AG04450 (cell line): ENCODE data around the gene SLX9. TPM values are rescaled to one million over a fixed set of nuclear protein-coding genes. Genes with fewer than 3 reads are reported as not detected.

Source experiments
- CTCF ChIA-PET: fragments of 300-600, 350-600 bp; formaldehyde crosslinking; extraction: SDS; loops from one replicate; lab custom pipeline; 2022; ENCODE audit warnings: antibody characterized with exemption, inconsistent platforms; lab: Charles Lee
- POLR2A ChIA-PET: fragments of 350-600 bp; formaldehyde crosslinking; extraction: SDS; loops from one replicate; lab custom pipeline; 2021; ENCODE audit warnings: antibody characterized with exemption, inconsistent platforms; lab: Yijun Ruan, JAX
- DNase-seq: peaks from one replicate; pipeline ENCODE4 v3.0.0-alpha.2; 2011; ENCODE audit warnings: low read depth, low spot score
- H3K27ac ChIP-seq: one replicate; pipeline ENCODE4 v1.5.1; 2012; ENCODE audit warnings: low read depth, low read length, control low read depth
- H3K27me3 ChIP-seq: one replicate; pipeline ENCODE4 v1.6.0; 2012; ENCODE audit warnings: low read length; ENCODE audit not compliant: control insufficient read depth, insufficient read depth
- H3K4me3 ChIP-seq: 2 replicates; pipeline ENCODE4 v1.5.1; 2011; ENCODE audit warnings: mild to moderate bottlenecking, low read depth, low read length, control low read depth
- H3K9me3 ChIP-seq: 2 replicates; pipeline ENCODE4 v1.5.1; 2012; ENCODE audit warnings: low read length; ENCODE audit not compliant: control insufficient read depth, insufficient read depth
- CTCF ChIP-seq: IDR thresholded peaks from 2 replicates; pipeline ENCODE4 v1.5.1; 2011; ENCODE audit warnings: low read depth, low read length, control low read depth, inconsistent platforms
- polyA minus RNA-seq: library from RNA; depleted of rRNA, polyadenylated mRNA; stranded (reverse); fragments of >200 nt; gene quantifications from 2 replicates; pipeline ENCODE4 v1.2.3, GENCODE V29; 2011; rRNA and poly(A)+ RNA removed
- polyA plus RNA-seq: library from polyadenylated mRNA; depleted of rRNA; stranded (reverse); fragments of >200 nt; gene quantifications from 2 replicates; pipeline ENCODE4 v1.2.3, GENCODE V29; 2011; rRNA removed

SLX9 gene
- polyA plus RNA-seq (11.4 and 11.9 TPM in 2 replicates), polyA minus RNA-seq (7.7 and 8.6 TPM in 2 replicates)

GRCh38 chr21:44939532-44940115 lies at the start of gene SLX9:
SLX9 (plus strand) TSS chr21:44940029; CDS start chr21:44940058, 29 bp downstream.
- H3K27me3 ChIP-seq, result peaks cover 8% of the 10 kb centered on the region
- H3K4me3 ChIP-seq, result peak within 1 kb of the TSS; percentile 96
- peak within 1 kb of the TSS; percentile 47 for H3K27ac ChIP-seq
- peaks cover 3% of the 10 kb centered on the region; the same call in 1 of the 2 replicates for H3K9me3 ChIP-seq
- no peak for TF ChIP-seq CTCF
- ChIA-PET CTCF (interaction anchor here (1.0 to 2.6 kb wide), 4 partner anchors 10 to 197 kb away, joined by 3 to 12 read pairs (median 6); no protein-coding TSS in a partner anchor), POLR2A (interaction anchor here (1.4 kb wide), 1 partner anchor 66 kb away, joined by 4 read pairs; the partner anchor contains the start of gene PTTG1IP)
- peak; percentile 47 for DNase-seq

DNA sequence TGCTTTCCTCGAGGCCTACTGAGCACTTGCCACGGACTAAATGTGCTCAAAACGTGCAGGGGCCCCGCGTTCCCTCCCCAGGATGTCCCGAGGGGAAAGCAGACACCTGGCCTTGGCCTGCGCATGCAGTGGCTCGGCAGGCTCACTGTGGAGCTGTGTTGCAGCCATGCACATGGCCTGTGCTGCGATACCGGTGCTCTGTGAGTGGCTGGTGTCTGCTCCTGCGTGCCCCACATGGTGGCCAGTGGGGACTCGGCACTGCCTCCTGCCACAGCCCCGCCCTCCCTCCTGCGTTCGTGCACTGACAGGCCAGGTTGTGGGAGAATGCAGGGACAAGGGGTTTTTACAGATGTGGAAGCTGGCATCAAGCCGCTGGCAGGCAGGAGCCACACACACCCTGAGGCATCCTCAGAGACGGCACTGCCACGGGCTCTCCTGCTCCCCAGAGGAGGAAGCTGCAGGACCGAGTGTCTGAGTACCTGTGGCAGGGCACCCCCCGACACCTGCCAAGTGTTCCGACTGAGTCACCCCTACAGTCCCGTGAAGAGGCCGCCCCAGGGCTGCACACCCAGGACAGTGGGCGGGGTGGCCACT lies 49.4 kb upstream of the SLX9 start:
- H3K27ac ChIP-seq, result no peak overlapping the region
- H3K9me3 ChIP-seq, result peaks cover 29% of the 10 kb centered on the region
- peaks cover 49% of the 10 kb centered on the region for H3K27me3 ChIP-seq
- TF ChIP-seq CTCF, result no peak
- no peak for DNase-seq
- no peak overlapping the region for H3K4me3 ChIP-seq
- CTCF ChIA-PET, result no interaction called here
- POLR2A ChIA-PET, result interaction anchor here (0.6 kb wide), 1 partner anchor 37 kb away, joined by 3 read pairs; no protein-coding TSS in a partner anchor

DNA sequence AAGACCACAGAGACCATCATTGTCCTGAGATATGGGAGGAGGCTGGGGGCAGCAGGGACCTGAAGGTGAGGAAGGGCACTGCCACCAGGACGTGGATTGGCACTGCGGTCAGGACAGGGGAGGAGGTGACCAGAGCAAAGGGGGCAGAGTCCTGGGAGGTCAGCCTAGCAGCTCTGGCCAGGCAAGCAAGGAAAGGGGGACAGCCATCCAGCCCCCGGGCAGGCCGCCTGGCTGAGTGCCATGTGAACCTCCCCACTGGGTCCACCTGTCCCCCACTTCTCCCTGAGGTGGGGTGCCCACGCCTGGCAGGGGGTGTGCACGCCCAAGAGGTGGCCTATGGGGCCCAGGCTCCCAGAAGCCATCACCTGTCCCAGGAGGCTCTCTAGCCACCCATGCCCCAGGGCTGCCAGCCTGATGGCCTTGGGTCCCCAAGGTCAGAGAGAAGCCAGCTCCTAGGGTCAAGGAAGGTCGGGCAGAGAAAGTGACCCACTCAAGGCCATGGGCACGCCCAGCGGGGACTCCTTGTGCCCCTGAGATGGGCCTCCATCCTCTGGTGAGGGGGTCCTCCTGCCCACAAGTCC lies 48.8 kb upstream of the SLX9 start:
- CTCF ChIA-PET, result no interaction called here
- H3K27me3 ChIP-seq, result peaks cover 49% of the 10 kb centered on the region

GRCh38 chr21:44891631-44892031 lies 48.2 kb upstream of the SLX9 start:
- DNase-seq, result no peak
- H3K27ac ChIP-seq, result no peak overlapping the region

More for the DNA sequence above, 48.8 kb upstream of the SLX9 start:
- no peak for DNase-seq
- POLR2A ChIA-PET, result no interaction called here
- no peak for TF ChIP-seq CTCF
- H3K27ac ChIP-seq, result no peak overlapping the region
- H3K4me3 ChIP-seq, result no peak overlapping the region
- peaks cover 23% of the 10 kb centered on the region for H3K9me3 ChIP-seq

More at GRCh38 chr21:44891631-44892031, 48.2 kb upstream of the SLX9 start:
- ChIA-PET CTCF (interaction anchor here (0.7 to 2.6 kb wide), 5 partner anchors 16 to 245 kb away, joined by 4 to 7 read pairs (median 6); no protein-coding TSS in a partner anchor), POLR2A (no interaction called here)
- Histone ChIP-seq H3K4me3 (no peak overlapping the region), H3K27me3 (peaks cover 49% of the 10 kb centered on the region), H3K9me3 (peaks cover 19% of the 10 kb centered on the region)
- no peak for TF ChIP-seq CTCF
